Hepatocyte (in vitro differentiated cells): Measurements from ENCODE around the gene PDYN.

Experiments
- CTCF ChIP-seq: fragments of 200-600 bp; sonication (generic); IDR thresholded peaks from 2 replicates; pipeline ENCODE4 v1.5.1; 2016; ENCODE audit warnings: antibody characterized with exemption, mild to moderate bottlenecking; ENCODE audit not compliant: poor library complexity
- EZH2 ChIP-seq: fragments of 200-600 bp; sonication (generic); IDR thresholded peaks from 2 replicates; pipeline ENCODE4 v1.6.1; 2016; ENCODE audit warnings: antibody characterized with exemption, mild to moderate bottlenecking, borderline replicate concordance
- EZH2phosphoT487 ChIP-seq: fragments of 200-600 bp; sonication (generic); IDR thresholded peaks from one replicate; pipeline ENCODE4 v1.6.1; 2018; ENCODE audit warnings: antibody characterized with exemption, mild to moderate bottlenecking, low read depth, moderate library complexity; ENCODE audit not compliant: unreplicated experiment, severe bottlenecking

DNA sequence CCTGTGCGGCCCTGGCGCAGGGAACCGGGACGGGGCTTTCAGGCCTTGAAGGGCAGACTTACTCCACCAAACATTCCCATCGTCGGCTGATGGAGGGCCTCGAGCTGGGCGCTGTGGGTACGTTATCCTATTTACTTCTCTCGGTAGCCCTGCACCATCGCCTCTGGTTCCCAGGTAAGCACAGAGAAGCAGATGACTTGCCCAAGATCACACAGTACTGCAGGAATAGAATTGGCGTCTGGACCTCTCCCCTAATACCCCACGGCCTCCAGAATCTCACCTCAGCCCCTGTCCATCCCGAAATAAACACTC, 46.4 kb downstream of the PDYN start:
- TF ChIP-seq CTCF, result no peak
- TF ChIP-seq EZH2, result no peak
- no peak for TF ChIP-seq EZH2phosphoT487
